ENCODE results near the gene DUSP22.

The DUSP22 gene

GRCh38 chr6:340991-341827 is 48.9 kb downstream of the DUSP22 start:
- FAIRE-seq = no peak

GRCh38 chr6:341914-342831 is 49.9 kb downstream of the DUSP22 start:
- FAIRE-seq = no peak

- no peak for FAIRE-seq
Observed at GRCh38 chr6:342832-343179, 50.5 kb downstream of the DUSP22 start.

- no peak for FAIRE-seq
Observed at GRCh38 chr6:343226-343935, 51.1 kb downstream of the DUSP22 start.

GRCh38 chr6:343960-344815 is 51.9 kb downstream of the DUSP22 start:
- FAIRE-seq = no peak

- FAIRE-seq = no peak
Observed at GRCh38 chr6:344816-345340, 52.6 kb downstream of the DUSP22 start.

- FAIRE-seq = no peak
Observed at GRCh38 chr6:345747-346385, 53.6 kb downstream of the DUSP22 start.

GRCh38 chr6:346386-347030 is 54.2 kb downstream of the DUSP22 start:
- no peak for FAIRE-seq

- no peak for FAIRE-seq
Observed at GRCh38 chr6:347232-347631, 54.9 kb downstream of the DUSP22 start.

- FAIRE-seq = no peak
Observed at GRCh38 chr6:347951-348859, 55.9 kb downstream of the DUSP22 start.

GRCh38 chr6:348860-349396 is 56.6 kb downstream of the DUSP22 start:
- no peak for FAIRE-seq

GRCh38 chr6:349491-349921 is 57.2 kb downstream of the DUSP22 start:
- FAIRE-seq = no peak

GRCh38 chr6:350371-350770 is 58.1 kb downstream of the DUSP22 start:
- no peak for FAIRE-seq

- FAIRE-seq = no peak
Observed at GRCh38 chr6:351011-351866, 59.0 kb downstream of the DUSP22 start.

GRCh38 chr6:351867-352289 is 59.6 kb downstream of the DUSP22 start:
- FAIRE-seq = no peak

- no peak for FAIRE-seq
Observed at GRCh38 chr6:352474-352873, 60.2 kb downstream of the DUSP22 start.

GRCh38 chr6:352896-353470 is 60.7 kb downstream of the DUSP22 start:
- FAIRE-seq = no peak
